Stimulated activated CD8-positive, alpha-beta memory T cell treated with anti-CD3 and anti-CD28 coated beads, Interleukin-7, amount 100 ng/mL, for 1 hour (primary cell): ENCODE measurements around the gene CDH15.
"Not testable (repeated sequence)": the region's sequence is repeated elsewhere in the genome, so short reads cannot be mapped to it uniquely, and the experiment has no call there.

Experiments used
- DNase-seq, 2 donors: peaks; one replicate each; pipeline ENCODE4 v3.0.0-alpha.2; 2020; ENCODE audit warnings: low read depth in 2 of 2

Gene CDH15

GRCh38 chr16:89172528-89173173 lies 1.1 kb downstream of the CDH15 start:
- no peak for DNase-seq

GRCh38 chr16:89173174-89173921 lies 1.8 kb downstream of the CDH15 start:
- DNase-seq = no peak

- DNase-seq = no peak
Measured at GRCh38 chr16:89174055-89174827, 2.7 kb downstream of the CDH15 start.

GRCh38 chr16:89174877-89175276 lies 3.3 kb downstream of the CDH15 start:
- DNase-seq = no peak

- DNase-seq = no peak
Measured at GRCh38 chr16:89175280-89176146, 4.0 kb downstream of the CDH15 start.

GRCh38 chr16:89176147-89176690 lies 4.7 kb downstream of the CDH15 start:
- DNase-seq = no peak

- DNase-seq = no peak
Measured at GRCh38 chr16:89176717-89177116, 5.2 kb downstream of the CDH15 start.

- DNase-seq = no peak
Measured at GRCh38 chr16:89177501-89177900, 6.0 kb downstream of the CDH15 start.

GRCh38 chr16:89178453-89179147 lies 7.1 kb downstream of the CDH15 start:
- DNase-seq = no peak

- DNase-seq = no peak
Measured at GRCh38 chr16:89179148-89179484, 7.6 kb downstream of the CDH15 start.

- DNase-seq = no peak
Measured at GRCh38 chr16:89179656-89180315, 8.2 kb downstream of the CDH15 start.

GRCh38 chr16:89183463-89183862 lies 11.9 kb downstream of the CDH15 start:
- no peak for DNase-seq

- no peak for DNase-seq
Measured at GRCh38 chr16:89183975-89184676, 12.6 kb downstream of the CDH15 start.

- DNase-seq = no peak
Measured at GRCh38 chr16:89184677-89184932, 13.1 kb downstream of the CDH15 start.

- DNase-seq = no peak
Measured at GRCh38 chr16:89184933-89185794, 13.6 kb downstream of the CDH15 start.

GRCh38 chr16:89185887-89186592 lies 14.5 kb downstream of the CDH15 start:
- DNase-seq = not testable (repeated sequence)

- DNase-seq = not testable (repeated sequence)
Measured at GRCh38 chr16:89186593-89187031, 15.1 kb downstream of the CDH15 start.

- DNase-seq = no peak
Measured at GRCh38 chr16:89187032-89187769, 15.7 kb downstream of the CDH15 start.
